GM19463 (cell line): ENCODE measurements around the gene SPOCK1.
"Not testable (repeated sequence)": the region's sequence is repeated elsewhere in the genome, so short reads cannot be mapped to it uniquely, and the experiment has no call there.

Source experiments
- ATAC-seq: cut with Tn5 transposase; IDR thresholded peaks from one replicate; pipeline ENCODE4 v1.9.1; 2021; ENCODE audit warnings: mild to moderate bottlenecking, moderate library complexity; ENCODE audit not compliant: unreplicated experiment

The SPOCK1 gene

GRCh38 chr5:137269946-137270345 is 229.2 kb downstream of the SPOCK1 start:
- no peak for ATAC-seq

- ATAC-seq, result no peak
These were observed 229.9 kb downstream of the SPOCK1 start for GRCh38 chr5:137269274-137269673.

GRCh38 chr5:137268646-137269045 is 230.5 kb downstream of the SPOCK1 start:
- ATAC-seq, result no peak

- ATAC-seq, result no peak
These were observed 232.9 kb downstream of the SPOCK1 start for GRCh38 chr5:137266186-137266585.

- no peak for ATAC-seq
These were observed 233.7 kb downstream of the SPOCK1 start for GRCh38 chr5:137265457-137265856.

GRCh38 chr5:137264573-137264972 is 234.6 kb downstream of the SPOCK1 start:
- ATAC-seq, result no peak

- no peak for ATAC-seq
These were observed 235.1 kb downstream of the SPOCK1 start for GRCh38 chr5:137264041-137264440.

- no peak for ATAC-seq
These were observed 235.6 kb downstream of the SPOCK1 start for GRCh38 chr5:137263371-137264005.

GRCh38 chr5:137262818-137263217 is 236.3 kb downstream of the SPOCK1 start:
- ATAC-seq, result no peak

GRCh38 chr5:137260820-137261695 is 238.1 kb downstream of the SPOCK1 start:
- ATAC-seq, result no peak

GRCh38 chr5:137259115-137259514 is 240.0 kb downstream of the SPOCK1 start:
- ATAC-seq, result not testable (repeated sequence)

GRCh38 chr5:137254119-137255090 is 244.7 kb downstream of the SPOCK1 start:
- ATAC-seq, result no peak

GRCh38 chr5:137252512-137252911 is 246.6 kb downstream of the SPOCK1 start:
- ATAC-seq, result no peak

GRCh38 chr5:137250421-137250820 is 248.7 kb downstream of the SPOCK1 start:
- ATAC-seq, result no peak

- peak; percentile 64 for ATAC-seq
These were observed 250.6 kb downstream of the SPOCK1 start for GRCh38 chr5:137248527-137248926.

GRCh38 chr5:137245438-137245837 is 253.7 kb downstream of the SPOCK1 start:
- ATAC-seq, result no peak

GRCh38 chr5:137240285-137240684 is 258.8 kb downstream of the SPOCK1 start:
- no peak for ATAC-seq

- ATAC-seq, result no peak
These were observed 262.1 kb downstream of the SPOCK1 start for GRCh38 chr5:137236849-137237507.

- ATAC-seq, result no peak
These were observed 262.9 kb downstream of the SPOCK1 start for GRCh38 chr5:137236252-137236651.
